Cardiac fibroblast (primary cell): ENCODE results near the gene ZNF444.
"Not testable (repeated sequence)": the region's sequence is repeated elsewhere in the genome, so short reads cannot be mapped to it uniquely, and the experiment has no call there.

ENCODE experiments used
- DNase-seq, 2 donors: peaks; one replicate each; pipeline versions ENCODE4 v3.0.0 to v3.0.0-alpha.2; 2010; ENCODE audit warnings: low read depth in 2 of 2
- H3K4me3 ChIP-seq, 2 donors: replicated peaks in 1 of 2; 1 replicate in 1 of 2; 2 replicates in 1 of 2; pipeline ENCODE4 v1.5.1; 2011; ENCODE audit warnings: low read depth in 2 of 2, low read length in 2 of 2, mild to moderate bottlenecking in 2 of 2, moderate library complexity in 1 of 2
- CTCF ChIP-seq: IDR thresholded peaks from one replicate; pipeline ENCODE4 v1.5.1; 2011; ENCODE audit warnings: low read depth, mild to moderate bottlenecking, low read length, inconsistent platforms

ZNF444 gene

DNA sequence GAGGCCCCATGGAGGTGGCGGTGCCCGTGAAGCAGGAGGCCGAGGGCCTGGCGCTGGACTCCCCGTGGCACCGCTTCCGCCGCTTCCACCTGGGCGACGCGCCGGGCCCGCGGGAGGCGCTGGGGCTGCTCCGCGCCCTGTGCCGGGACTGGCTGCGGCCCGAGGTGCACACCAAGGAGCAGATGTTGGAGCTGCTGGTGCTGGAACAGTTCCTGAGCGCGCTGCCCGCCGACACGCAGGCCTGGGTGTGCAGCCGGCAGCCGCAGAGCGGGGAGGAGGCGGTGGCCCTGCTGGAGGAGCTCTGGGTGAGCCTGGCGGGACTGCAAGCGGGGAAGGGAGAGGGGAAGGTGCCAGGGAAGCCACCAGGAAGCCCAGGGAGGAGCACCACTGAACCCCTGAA, 5.8 kb downstream of the ZNF444 start:
- TF ChIP-seq CTCF, result no peak
- DNase-seq, result no peak
- H3K4me3 ChIP-seq, result no peak overlapping the region

GRCh38 chr19:56147307-56147706, 6.2 kb downstream of the ZNF444 start:
- no peak for DNase-seq
- no peak for TF ChIP-seq CTCF
- no peak overlapping the region for H3K4me3 ChIP-seq

DNA sequence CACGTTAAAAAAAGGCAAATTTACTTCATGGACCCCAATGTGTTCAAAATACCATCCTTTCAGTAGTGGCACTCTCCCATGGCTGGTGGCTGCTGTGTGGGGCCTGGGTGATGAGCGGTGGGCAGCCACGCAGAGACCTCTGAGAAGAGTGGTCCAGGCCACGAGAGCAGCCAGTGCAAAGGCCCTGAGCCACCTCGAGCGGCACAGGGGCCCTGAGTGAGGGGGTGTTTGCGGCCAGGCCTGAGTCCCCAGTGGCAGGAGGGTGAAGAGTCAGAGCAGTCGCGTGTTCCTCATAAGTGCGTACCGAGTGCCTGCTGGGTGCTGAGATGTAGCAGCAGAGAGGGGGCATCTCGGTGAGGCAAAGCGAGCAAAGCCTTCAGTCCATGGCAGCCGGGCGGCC, 7.0 kb downstream of the ZNF444 start:
- DNase-seq, result no peak
- no peak for TF ChIP-seq CTCF
- no peak overlapping the region for H3K4me3 ChIP-seq

GRCh38 chr19:56148955-56149655, 8.0 kb downstream of the ZNF444 start:
- not testable (repeated sequence) for DNase-seq, H3K4me3 ChIP-seq

- TF ChIP-seq CTCF, result no peak
- no peak for DNase-seq
- no peak overlapping the region for H3K4me3 ChIP-seq
These were observed 8.6 kb downstream of the ZNF444 start for GRCh38 chr19:56149656-56150038.

- no peak for DNase-seq
- H3K4me3 ChIP-seq, result no peak overlapping the region
- TF ChIP-seq CTCF, result no peak
These were observed 9.3 kb downstream of the ZNF444 start for GRCh38 chr19:56150358-56150757.

GRCh38 chr19:56152644-56153043, 11.6 kb downstream of the ZNF444 start:
- DNase-seq, result no peak
- H3K4me3 ChIP-seq, result no peak overlapping the region
- no peak for TF ChIP-seq CTCF
